Body of pancreas (tissue), 4 donors: Measurements from ENCODE around the gene SLC38A5. TPM values are rescaled to one million over a fixed set of nuclear protein-coding genes. Genes with fewer than 3 reads are reported as not detected.

Source experiments
- ATAC-seq: fragments of 150-250 bp; one replicate; pipeline ENCODE4 v1.9.1; 2016
- DNase-seq, 4 donors: peaks; one replicate each; pipeline ENCODE4 v3.0.0-alpha.2; 2019
- H3K27ac ChIP-seq, 4 donors: fragments of 200-600 bp; sonication (generic); 1 replicate in 3 of 4; 2 replicates in 1 of 4; pipeline versions ENCODE4 v1.5.1 to v1.6.1; 2016 to 2019; ENCODE audit warnings: mild to moderate bottlenecking in 1 of 4, mixed read lengths in 1 of 4, moderate library complexity in 1 of 4
- H3K27me3 ChIP-seq, 2 donors: fragments of 200-600 bp; sonication (generic); one replicate each; pipeline ENCODE4 v1.6.0; 2016; ENCODE audit warnings: mild to moderate bottlenecking in 1 of 2
- H3K36me3 ChIP-seq, 2 donors: fragments of 200-600 bp; sonication (generic); replicated peaks in 1 of 2; 2 replicates each; pipeline ENCODE4 v1.5.1; 2016; ENCODE audit warnings: low read depth in 2 of 2; ENCODE audit not compliant: insufficient read depth in 1 of 2
- H3K4me1 ChIP-seq: fragments of 200-600 bp; sonication (generic); one replicate; pipeline ENCODE4 v1.6.0; 2016
- H3K4me3 ChIP-seq, 2 donors: fragments of 200-600 bp; sonication (generic); 1 replicate in 1 of 2; 2 replicates in 1 of 2; pipeline ENCODE4 v1.5.1; 2016 to 2019
- H3K9me3 ChIP-seq, 3 donors: fragments of 200-600 bp; sonication (generic); 1 replicate in 2 of 3; 2 replicates in 1 of 3; pipeline ENCODE4 v1.5.1; 2016
- POLR2A ChIP-seq, 3 donors: fragments of 450-650 bp; IDR thresholded peaks; one replicate each; pipeline ENCODE4 v1.6.1; 2016; ENCODE audit warnings: antibody characterized with exemption in 3 of 3, mild to moderate bottlenecking in 2 of 3
- WGBS, 2 donors: methylation state at CpG; one replicate each; pipeline ENCODE4 v1.1.5; 2017; 5-methylcytosine and 5-hydroxymethylcytosine counted together
- intact Hi-C: fragments of 100-400 bp; cut with DNase I; formaldehyde crosslinking; loops from one replicate; pipeline ENCODE4 v1.15.1; 2023
- total RNA-seq, 2 donors: library from RNA; depleted of rRNA; stranded (reverse); fragments of >200 nt; gene quantifications; one replicate each; pipeline ENCODE4 v1.1.0, GENCODE V29; 2016
- TF ChIP-seq, protein P1 (sequence below), 7 experiments: fragments of 450-650 bp in 4 of 7; fragments of 200-600 bp in 3 of 7; sonication (generic) in 3 of 7; IDR thresholded peaks; one replicate each; pipeline ENCODE4 v1.5.1; 2016 to 2019; ENCODE audit warnings: antibody characterized with exemption in 7 of 7

Gene SLC38A5
- total RNA-seq, 2 donors from 2014 or later = 83.8 to 166 TPM

DNA sequence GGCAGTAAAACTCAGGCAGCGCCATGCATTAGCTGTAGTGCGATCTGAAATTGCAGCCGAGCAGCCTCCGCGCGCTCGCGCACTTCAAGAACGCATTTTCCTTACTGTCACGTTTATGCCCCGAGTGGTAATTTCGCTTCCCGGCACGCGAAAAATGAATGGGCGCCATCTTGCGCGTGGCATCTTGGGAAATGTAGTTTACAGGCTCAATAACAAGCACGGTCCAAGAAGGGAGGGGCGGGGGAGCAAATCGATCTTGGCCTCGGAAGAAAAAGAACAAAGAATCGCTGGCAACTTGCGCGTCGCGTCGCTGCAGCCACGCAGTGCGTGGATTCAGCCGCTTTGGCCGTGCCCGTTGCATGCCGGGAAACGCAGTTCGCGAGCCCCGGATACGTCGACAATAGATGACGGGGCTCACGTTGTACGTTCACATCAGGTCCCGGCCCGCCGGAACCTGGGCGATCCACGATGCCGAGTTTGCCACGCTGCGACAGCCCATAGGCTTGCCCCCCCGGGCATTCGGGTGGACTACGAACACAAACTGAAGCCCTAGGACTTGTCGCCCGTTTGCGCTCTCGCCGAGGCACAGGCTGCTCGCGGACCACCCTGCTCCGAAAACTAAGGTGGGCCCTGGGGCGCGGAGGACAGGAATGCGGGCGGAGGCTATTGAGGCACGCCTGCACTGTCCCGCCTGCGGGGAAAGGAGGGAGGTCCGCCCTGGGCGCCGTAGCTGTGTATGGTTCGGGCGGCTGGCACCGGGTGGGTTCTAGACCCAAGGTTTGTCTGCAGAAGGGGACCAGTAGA is 5.9 kb upstream of the SLC38A5 start, which contains the start of gene FTSJ1:
TSS of gene FTSJ1 (plus strand) at position 426 of the 804 bp plus-strand sequence. CDS start 1,849 bp downstream, outside the sequence.
- H3K27me3 ChIP-seq = no peaks in the 10 kb centered on the region
- no peaks in the 10 kb centered on the region for H3K9me3 ChIP-seq
- DNase-seq (peak; percentile 89 to 94 (median 92)), ATAC-seq (peak; percentile 87)
- H3K4me3 ChIP-seq = peak within 1 kb of the TSS; percentile 21 to 45
- H3K4me1 ChIP-seq = peaks cover 29% of the 10 kb centered on the region
- intact Hi-C loops = no loop called here
- 0% methylated on average over 72 of the region's 75 CpGs; no CpG with 5 or more reads in 1 of the 2 donors for WGBS, 2 donors
- TF ChIP-seq, protein P1, sequence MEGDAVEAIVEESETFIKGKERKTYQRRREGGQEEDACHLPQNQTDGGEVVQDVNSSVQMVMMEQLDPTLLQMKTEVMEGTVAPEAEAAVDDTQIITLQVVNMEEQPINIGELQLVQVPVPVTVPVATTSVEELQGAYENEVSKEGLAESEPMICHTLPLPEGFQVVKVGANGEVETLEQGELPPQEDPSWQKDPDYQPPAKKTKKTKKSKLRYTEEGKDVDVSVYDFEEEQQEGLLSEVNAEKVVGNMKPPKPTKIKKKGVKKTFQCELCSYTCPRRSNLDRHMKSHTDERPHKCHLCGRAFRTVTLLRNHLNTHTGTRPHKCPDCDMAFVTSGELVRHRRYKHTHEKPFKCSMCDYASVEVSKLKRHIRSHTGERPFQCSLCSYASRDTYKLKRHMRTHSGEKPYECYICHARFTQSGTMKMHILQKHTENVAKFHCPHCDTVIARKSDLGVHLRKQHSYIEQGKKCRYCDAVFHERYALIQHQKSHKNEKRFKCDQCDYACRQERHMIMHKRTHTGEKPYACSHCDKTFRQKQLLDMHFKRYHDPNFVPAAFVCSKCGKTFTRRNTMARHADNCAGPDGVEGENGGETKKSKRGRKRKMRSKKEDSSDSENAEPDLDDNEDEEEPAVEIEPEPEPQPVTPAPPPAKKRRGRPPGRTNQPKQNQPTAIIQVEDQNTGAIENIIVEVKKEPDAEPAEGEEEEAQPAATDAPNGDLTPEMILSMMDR (IDR thresholded peaks at IDR 0.05) = no peak
- TF ChIP-seq POLR2A (IDR thresholded peaks at IDR 0.05) = peak; percentile 21 to 75 (median 67)
- peak within 1 kb of the TSS; percentile 35 to 84 (median 71) for H3K27ac ChIP-seq
- H3K36me3 ChIP-seq = no peaks in the 10 kb centered on the region

DNA sequence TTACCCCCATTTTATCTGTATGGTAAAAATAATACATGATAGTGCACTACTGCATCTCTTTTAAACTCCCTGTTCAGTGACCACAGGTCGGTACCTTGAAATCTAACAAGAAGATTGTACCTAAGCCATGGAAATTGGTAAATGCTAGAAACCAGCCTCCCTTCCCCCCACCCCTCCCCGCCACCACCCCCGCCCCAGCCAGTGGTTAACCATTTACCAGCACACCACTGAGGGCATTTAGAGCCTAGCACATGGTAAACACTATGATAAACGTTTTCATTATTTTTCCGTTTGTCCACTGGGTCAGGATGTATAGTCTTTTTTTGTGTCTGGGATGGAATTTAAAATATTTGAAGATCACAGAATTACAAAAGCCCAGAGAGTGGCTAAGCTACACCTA is 5.2 kb upstream of the SLC38A5 start:
- Histone ChIP-seq H3K27me3 (no peaks in the 10 kb centered on the region), H3K36me3 (no peaks in the 10 kb centered on the region), H3K27ac (peak overlapping the region in 3 of 4 donors; percentile 59 to 84 (median 83)), H3K4me3 (peak overlapping the region in 1 of 2 donors; percentile 30), H3K4me1 (peaks cover 34% of the 10 kb centered on the region), H3K9me3 (no peaks in the 10 kb centered on the region)
- TF ChIP-seq, protein P1 (IDR thresholded peaks at IDR 0.05) = no peak
- intact Hi-C loops = no loop called here
- DNase-seq (peak in 1 of 4 donors; percentile 44), ATAC-seq (no peak)
- 1 to 13% methylated on average over 3 to 5 of the region's 5 CpGs for WGBS, 2 donors

DNA sequence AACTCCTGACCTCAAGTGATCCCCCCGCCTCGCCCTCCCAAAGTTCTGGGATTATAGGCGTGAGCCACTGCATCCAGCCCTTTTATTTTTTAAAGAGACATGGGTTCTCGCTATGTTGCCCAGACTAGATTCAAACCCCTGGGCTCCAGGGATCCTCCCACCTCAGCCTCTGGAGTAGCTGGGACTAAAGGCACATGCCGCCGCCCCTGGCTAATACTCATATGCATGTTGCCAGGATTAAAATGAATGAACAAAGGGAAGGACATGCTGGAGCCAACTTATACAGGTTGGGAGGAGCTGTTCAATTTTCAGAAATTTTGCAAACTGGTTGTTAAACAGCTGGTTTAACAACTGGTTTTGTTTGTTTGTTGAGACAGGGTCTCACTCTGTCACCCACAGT is 4.5 kb upstream of the SLC38A5 start:
- 54 to 67% methylated on average over 3 of the region's 6 CpGs for WGBS, 2 donors
- intact Hi-C loops = no loop called here

DNA sequence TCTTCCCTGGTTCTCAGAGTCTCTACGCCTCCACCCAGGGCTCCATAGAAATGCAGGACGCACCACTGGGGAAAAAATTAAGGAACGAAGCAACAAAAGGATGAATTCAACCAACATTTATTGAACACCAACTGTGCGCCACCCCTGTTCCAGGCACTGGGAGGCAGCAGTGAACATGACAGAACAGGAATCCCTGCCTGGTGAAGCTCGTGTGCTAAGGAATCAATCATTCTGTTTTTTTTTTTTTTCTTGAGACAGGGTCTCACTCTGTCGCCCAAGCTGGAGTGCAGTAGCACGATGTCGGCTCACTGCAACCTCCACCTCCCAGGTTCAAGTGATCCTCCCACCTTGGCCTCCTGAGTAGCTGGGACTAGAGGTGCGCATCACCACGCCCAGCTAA is 4.1 kb upstream of the SLC38A5 start:
- intact Hi-C loops = no loop called here
- Histone ChIP-seq H3K4me3 (no peak overlapping the region), H3K27ac (peak overlapping the region in 2 of 4 donors; percentile 77 to 82), H3K27me3 (no peaks in the 10 kb centered on the region), H3K9me3 (no peaks in the 10 kb centered on the region), H3K4me1 (peaks cover 42% of the 10 kb centered on the region), H3K36me3 (no peaks in the 10 kb centered on the region)
- ATAC-seq = no peak
- TF ChIP-seq POLR2A (IDR thresholded peaks at IDR 0.05) = no peak
- TF ChIP-seq, protein P1 (IDR thresholded peaks at IDR 0.05) = peak in 1 of 7 experiments; percentile 10
- no peak for DNase-seq
- 23 to 43% methylated on average over 6 to 8 of the region's 10 CpGs for WGBS, 2 donors

More for the DNA sequence above, 4.5 kb upstream of the SLC38A5 start:
- H3K4me3 ChIP-seq = no peak overlapping the region
- no peaks in the 10 kb centered on the region for H3K36me3 ChIP-seq
- peaks cover 39% of the 10 kb centered on the region for H3K4me1 ChIP-seq
- TF ChIP-seq POLR2A (IDR thresholded peaks at IDR 0.05) = no peak
- TF ChIP-seq, protein P1 (IDR thresholded peaks at IDR 0.05) = no peak
- no peak overlapping the region for H3K27ac ChIP-seq
- H3K9me3 ChIP-seq = no peaks in the 10 kb centered on the region
- DNase-seq = no peak
- no peak for ATAC-seq
- no peaks in the 10 kb centered on the region for H3K27me3 ChIP-seq
